A673 (cell line): ENCODE data around the gene OSBPL8. TPM values are rescaled to one million over a fixed set of nuclear protein-coding genes. Genes with fewer than 3 reads are reported as not detected.

Experiments
- BruUV-seq: library from RNA; stranded (reverse); fragments of 400-500 nt; replicated peaks from 2 replicates; lab custom pipeline; 2021; lab: Mats Ljungman, UMichigan
- CTCF ChIA-PET: fragments of 300-600 bp; sonication (Branson Sonifier 250); formaldehyde crosslinking; loops from one replicate; lab custom pipeline; 2022; ENCODE audit warnings: antibody characterized with exemption; lab: Charles Lee
- POLR2A ChIA-PET: fragments of 300-600 bp; sonication (Branson Sonifier 250); formaldehyde crosslinking; loops from one replicate; lab custom pipeline; 2022; ENCODE audit warnings: antibody characterized with exemption; ENCODE audit not compliant: low non-redundant PET; lab: Charles Lee
- DNase-seq: peaks from one replicate; pipeline ENCODE4 v3.0.0-alpha.2; 2015; ENCODE audit warnings: low spot score
- H3K27ac ChIP-seq: fragments of 200-600 bp; sonication (generic); 2 replicates; pipeline ENCODE4 v1.5.1; 2016; ENCODE audit warnings: mixed run types, low read depth, mild to moderate bottlenecking, mixed read lengths, antibody characterized with exemption, low read length; ENCODE audit not compliant: poor library complexity, severe bottlenecking
- H3K27me3 ChIP-seq: fragments of 200-600 bp; sonication (generic); replicated peaks from 2 replicates; pipeline ENCODE4 v1.6.1; 2017; ENCODE audit warnings: mixed run types, low read depth, mild to moderate bottlenecking, mixed read lengths, antibody characterized with exemption, low read length; ENCODE audit not compliant: insufficient read depth, poor library complexity
- H3K36me3 ChIP-seq: fragments of 200-600 bp; sonication (generic); 2 replicates; pipeline ENCODE4 v1.6.1; 2016; ENCODE audit warnings: mixed run types, mild to moderate bottlenecking, mixed read lengths, antibody characterized with exemption, low read length; ENCODE audit not compliant: insufficient read depth, poor library complexity, severe bottlenecking
- H3K4me1 ChIP-seq: fragments of 200-600 bp; sonication (generic); 2 replicates; pipeline ENCODE4 v1.6.1; 2017; ENCODE audit warnings: mixed run types, mild to moderate bottlenecking, mixed read lengths, antibody characterized with exemption, low read length; ENCODE audit not compliant: insufficient read depth, poor library complexity, severe bottlenecking
- H3K4me3 ChIP-seq: fragments of 200-600 bp; sonication (generic); 2 replicates; pipeline ENCODE4 v1.5.1; 2016; ENCODE audit warnings: low read depth, mixed run types, mild to moderate bottlenecking, mixed read lengths, low read length; ENCODE audit not compliant: poor library complexity, severe bottlenecking
- H3K9me3 ChIP-seq: fragments of 200-600 bp; sonication (generic); 2 replicates; pipeline ENCODE4 v1.6.1; 2016; ENCODE audit warnings: mixed run types, low read depth, mild to moderate bottlenecking, mixed read lengths, antibody characterized with exemption, low read length; ENCODE audit not compliant: poor library complexity, severe bottlenecking
- CTCF ChIP-seq: fragments of 300-800, 200-600 bp; sonication (generic); conservative IDR thresholded peaks from 2 replicates; pipeline ENCODE4 v1.5.1; 2017; ENCODE audit warnings: low read depth, mild to moderate bottlenecking, antibody characterized with exemption, low read length, moderate library complexity, mixed read lengths
- EZH2 ChIP-seq: fragments of 200-600 bp; sonication (generic); IDR thresholded peaks from 2 replicates; pipeline ENCODE4 v1.6.1; 2017; ENCODE audit warnings: borderline replicate concordance, low read depth, mild to moderate bottlenecking, mixed read lengths, antibody characterized with exemption, low read length; ENCODE audit not compliant: poor library complexity, severe bottlenecking
- intact Hi-C: fragments of 100-400 bp; cut with micrococcal nuclease; formaldehyde crosslinking; loops from one replicate; pipeline ENCODE4 v1.10.0; 2022; ENCODE audit not compliant: unreplicated experiment
- total RNA-seq: library from RNA; stranded (reverse); gene quantifications from 2 replicates; pipeline ENCODE4 v1.2.3, GENCODE V29; 2021

OSBPL8 gene
- total RNA-seq, 1 experiment from 2014 or later, result 86.1 TPM

- BruUV-seq, result no TSS peak
- no peaks in the 10 kb centered on the region for H3K36me3 ChIP-seq
- H3K9me3 ChIP-seq, result no peaks in the 10 kb centered on the region
- DNase-seq, result no peak
- no peak overlapping the region for H3K27ac ChIP-seq
- H3K4me3 ChIP-seq, result no peak overlapping the region
- CTCF ChIA-PET, result no interaction called here
- POLR2A ChIA-PET, result no interaction called here
- no peaks in the 10 kb centered on the region for H3K27me3 ChIP-seq
- TF ChIP-seq EZH2, result no peak
- intact Hi-C loops, result no loop called here
- H3K4me1 ChIP-seq, result no peaks in the 10 kb centered on the region
These were observed 240.6 kb downstream of the OSBPL8 start for GRCh38 chr12:76318773-76319594.

GRCh38 chr12:76317976-76318375 is 241.6 kb downstream of the OSBPL8 start:
- Histone ChIP-seq H3K36me3 (no peaks in the 10 kb centered on the region), H3K4me3 (no peak overlapping the region), H3K4me1 (no peaks in the 10 kb centered on the region), H3K9me3 (no peaks in the 10 kb centered on the region), H3K27me3 (no peaks in the 10 kb centered on the region), H3K27ac (no peak overlapping the region)
- intact Hi-C loops, result no loop called here
- DNase-seq, result no peak
- ChIA-PET POLR2A (no interaction called here), CTCF (no interaction called here)
- TF ChIP-seq EZH2 (no peak), CTCF (no peak)
- no TSS peak for BruUV-seq

GRCh38 chr12:76316468-76316867 is 243.1 kb downstream of the OSBPL8 start:
- Histone ChIP-seq H3K27me3 (no peaks in the 10 kb centered on the region), H3K9me3 (no peaks in the 10 kb centered on the region), H3K27ac (no peak overlapping the region), H3K4me1 (no peaks in the 10 kb centered on the region), H3K4me3 (no peak overlapping the region), H3K36me3 (no peaks in the 10 kb centered on the region)
- BruUV-seq, result no TSS peak
- DNase-seq, result no peak
- ChIA-PET POLR2A (no interaction called here), CTCF (no interaction called here)
- TF ChIP-seq CTCF (no peak), EZH2 (no peak)
- intact Hi-C loops, result no loop called here

GRCh38 chr12:76313299-76313698 is 246.3 kb downstream of the OSBPL8 start:
- TF ChIP-seq CTCF, result no peak
- no peak for TF ChIP-seq EZH2
- BruUV-seq, result no TSS peak
- Histone ChIP-seq H3K4me3 (no peak overlapping the region), H3K9me3 (no peaks in the 10 kb centered on the region), H3K27ac (no peak overlapping the region), H3K4me1 (no peaks in the 10 kb centered on the region), H3K36me3 (no peaks in the 10 kb centered on the region), H3K27me3 (no peaks in the 10 kb centered on the region)
- CTCF ChIA-PET, result no interaction called here
- no peak for DNase-seq
- POLR2A ChIA-PET, result no interaction called here
- intact Hi-C loops, result no loop called here
